HepG2 (cell line): ENCODE data around the gene PRSS33. TPM values are rescaled to one million over a fixed set of nuclear protein-coding genes. Genes with fewer than 3 reads are reported as not detected.

Experiments
- ELK4 ChIP-seq: sonication (generic); formaldehyde crosslinking; IDR thresholded peaks from 2 replicates; pipeline ENCODE4 v1.9.0; 2021; ENCODE audit warnings: missing genetic modification reagents, borderline replicate concordance
- FOXA1 ChIP-seq, 2 experiments: fragments of 450-650 bp in 1 of 2; sonication (generic) in 1 of 2; formaldehyde crosslinking in 1 of 2; IDR thresholded peaks; 2 replicates each; pipeline versions ENCODE4 v1.4.0 to v1.6.1; 2016 to 2020; ENCODE audit warnings: missing genetic modification reagents in 1 of 2
- FOXO1 ChIP-seq: sonication (generic); formaldehyde crosslinking; IDR thresholded peaks from 2 replicates; pipeline ENCODE4 v1.4.0; 2020; ENCODE audit warnings: missing genetic modification reagents
- IKZF4 ChIP-seq: sonication (generic); formaldehyde crosslinking; IDR thresholded peaks from 2 replicates; pipeline ENCODE4 v1.5.1; 2020; ENCODE audit warnings: borderline replicate concordance, mild to moderate bottlenecking, low read depth, missing genetic modification reagents; ENCODE audit errors: not compliant biosample characterization
- KAT2B ChIP-seq: fragments of 150-350 bp; IDR thresholded peaks from 2 replicates; pipeline ENCODE4 v1.6.1; 2014; ENCODE audit warnings: low read depth, low read length, borderline replicate concordance
- MLX ChIP-seq: IDR thresholded peaks from 2 replicates; pipeline ENCODE4 v1.6.1; 2016
- NFKB2 ChIP-seq: sonication (generic); formaldehyde crosslinking; IDR thresholded peaks from 2 replicates; pipeline ENCODE4 v1.4.0; 2020; ENCODE audit warnings: missing genetic modification reagents, borderline replicate concordance
- POGK ChIP-seq: sonication (generic); formaldehyde crosslinking; conservative IDR thresholded peaks from 2 replicates; pipeline ENCODE4 v1.8.0; 2022; ENCODE audit warnings: mild to moderate bottlenecking, moderate library complexity, missing genetic modification reagents
- RBM39 ChIP-seq: fragments of 200-400 bp; formaldehyde crosslinking; IDR thresholded peaks from one replicate; pipeline ENCODE4 v1.6.1; 2018; ENCODE audit warnings: antibody characterized with exemption, mild to moderate bottlenecking, low read depth, low read length; ENCODE audit not compliant: poor library complexity, severe bottlenecking
- SIX1 ChIP-seq: sonication (generic); formaldehyde crosslinking; IDR thresholded peaks from 2 replicates; pipeline ENCODE4 v1.4.0; 2020; ENCODE audit warnings: missing genetic modification reagents, borderline replicate concordance
- SIX4 ChIP-seq: sonication (generic); formaldehyde crosslinking; IDR thresholded peaks from 2 replicates; pipeline ENCODE4 v1.4.0; 2020; ENCODE audit warnings: missing genetic modification reagents
- SYNCRIP ChIP-seq: fragments of 200-400 bp; formaldehyde crosslinking; IDR thresholded peaks from 2 replicates; pipeline ENCODE4 v1.6.1; 2018; ENCODE audit warnings: mild to moderate bottlenecking, low read depth, low read length; ENCODE audit not compliant: insufficient read depth
- TRIM24 ChIP-seq: sonication (generic); formaldehyde crosslinking; IDR thresholded peaks from 2 replicates; pipeline ENCODE4 v1.8.0; 2022; ENCODE audit warnings: mild to moderate bottlenecking, missing genetic modification reagents
- YEATS2 ChIP-seq: sonication (generic); formaldehyde crosslinking; IDR thresholded peaks from 2 replicates; pipeline ENCODE4 v1.4.0; 2020; ENCODE audit warnings: missing genetic modification reagents, borderline replicate concordance
- ZFP37 ChIP-seq: sonication (generic); formaldehyde crosslinking; IDR thresholded peaks from 2 replicates; pipeline ENCODE4 v1.4.0; 2020; ENCODE audit warnings: missing genetic modification reagents, borderline replicate concordance
- ZFX ChIP-seq: sonication (generic); formaldehyde crosslinking; IDR thresholded peaks from 2 replicates; pipeline ENCODE4 v1.4.0; 2020; ENCODE audit warnings: mild to moderate bottlenecking, low read depth, missing genetic modification reagents, moderate library complexity
- ZMAT3 ChIP-seq: sonication (generic); formaldehyde crosslinking; conservative IDR thresholded peaks from 2 replicates; pipeline ENCODE4 v1.7.0; 2021; ENCODE audit warnings: missing genetic modification reagents
- ZMYM4 ChIP-seq: sonication (generic); formaldehyde crosslinking; IDR thresholded peaks from 2 replicates; pipeline ENCODE4 v1.8.1; 2023; ENCODE audit warnings: mild to moderate bottlenecking, missing genetic modification reagents
- ZNF24 ChIP-seq: fragments of 450-650 bp; IDR thresholded peaks from 2 replicates; pipeline ENCODE4 v1.6.1; 2017; ENCODE audit warnings: antibody characterized with exemption, mild to moderate bottlenecking
- ZNF432 ChIP-seq: sonication (generic); formaldehyde crosslinking; IDR thresholded peaks from 2 replicates; pipeline ENCODE4 v1.5.0; 2020; ENCODE audit warnings: missing genetic modification reagents, mild to moderate bottlenecking, borderline replicate concordance
- polyA plus RNA-seq, 8 experiments: library from polyadenylated mRNA; depleted of rRNA in 3 of 8; stranded (reverse) in 7 of 8; unstranded in 1 of 8; fragments of >200 nt; fragmentation: Illumina TruSeq in 4 of 8; extraction: Trizol in 4 of 8; gene quantifications; 2 replicates each; pipeline versions ENCODE4 v1.2.1 to v1.2.3, GENCODE V29; 2011 to 2016; ENCODE audit warnings: low read depth in 4 of 8, missing spikeins in 1 of 8, mixed read lengths in 1 of 8; ENCODE audit not compliant: insufficient read depth in 1 of 8
- total RNA-seq, 5 experiments: library from RNA; depleted of rRNA; stranded (reverse); fragments of >200 nt; fragmentation: Illumina TruSeq; extraction: Trizol; gene quantifications; 2 replicates each; pipeline ENCODE4 v1.2.3, GENCODE V29; 2016; ENCODE audit warnings: low read depth in 1 of 5
- TF ChIP-seq, protein P1 (sequence below): sonication (generic); formaldehyde crosslinking; IDR thresholded peaks from 2 replicates; pipeline ENCODE4 v1.5.1; 2020; ENCODE audit warnings: missing genetic modification reagents, mild to moderate bottlenecking, borderline replicate concordance
- TF ChIP-seq, protein P2 (sequence below): sonication (generic); formaldehyde crosslinking; IDR thresholded peaks from 2 replicates; pipeline ENCODE4 v1.4.0; 2020; ENCODE audit warnings: missing genetic modification reagents, borderline replicate concordance

Gene PRSS33
- total and polyA plus RNA-seq, 2 of the 13 experiments (the other 11 are each of a cell fraction or from before 2014, with no cell fraction given), result not detected

- TF ChIP-seq, protein P1, sequence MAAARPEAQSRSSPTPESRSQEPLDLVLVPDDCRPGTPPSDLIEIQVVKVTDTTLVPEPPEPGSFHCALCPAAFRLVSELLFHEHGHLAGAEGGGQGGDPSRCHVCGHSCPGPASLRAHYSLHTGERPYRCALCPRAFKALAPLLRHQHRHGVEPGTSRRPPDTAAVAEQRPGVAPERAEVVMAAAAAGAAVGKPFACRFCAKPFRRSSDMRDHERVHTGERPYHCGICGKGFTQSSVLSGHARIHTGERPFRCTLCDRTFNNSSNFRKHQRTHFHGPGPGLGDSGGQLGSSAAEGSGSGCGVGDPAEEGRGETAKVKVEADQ, result 0 out of 2 replicates have a peak, but pooled peaks have one; percentile 70
- TF ChIP-seq IKZF4 (CRISPR knock-in tag) (peak; percentile 64), SYNCRIP (no peak), FOXO1 (CRISPR knock-in tag) (0 out of 2 replicates have a peak, but pooled peaks have one; percentile 20), ZNF24 (no peak), ZNF432 (no peak), NFKB2 (CRISPR knock-in tag) (peak; percentile 64; the same call in 1 of the 2 replicates), ZFX (peak; percentile 72), ELK4 (no peak), TRIM24 (no peak), RBM39 (peak; percentile 78), POGK (CRISPR knock-in tag) (0 out of 2 replicates have a peak, but pooled peaks have one; percentile 43), KAT2B (no peak), SIX1 (no peak), ZMYM4 (CRISPR knock-in tag) (peak; percentile 39; the same call in 1 of the 2 replicates), SIX4 (CRISPR knock-in tag) (no peak), FOXA1 (IDR thresholded peaks at IDR 0.05) (no peak), FOXA1 (CRISPR knock-in tag; IDR thresholded peaks at IDR 0.05) (no peak), MLX (CRISPR knock-in tag) (no peak), ZFP37 (CRISPR knock-in tag) (0 out of 2 replicates have a peak, but pooled peaks have one; percentile 62), YEATS2 (peak; percentile 82), ZMAT3 (CRISPR knock-in tag) (peak; percentile 73; the same call in 1 of the 2 replicates)
- TF ChIP-seq, protein P2, sequence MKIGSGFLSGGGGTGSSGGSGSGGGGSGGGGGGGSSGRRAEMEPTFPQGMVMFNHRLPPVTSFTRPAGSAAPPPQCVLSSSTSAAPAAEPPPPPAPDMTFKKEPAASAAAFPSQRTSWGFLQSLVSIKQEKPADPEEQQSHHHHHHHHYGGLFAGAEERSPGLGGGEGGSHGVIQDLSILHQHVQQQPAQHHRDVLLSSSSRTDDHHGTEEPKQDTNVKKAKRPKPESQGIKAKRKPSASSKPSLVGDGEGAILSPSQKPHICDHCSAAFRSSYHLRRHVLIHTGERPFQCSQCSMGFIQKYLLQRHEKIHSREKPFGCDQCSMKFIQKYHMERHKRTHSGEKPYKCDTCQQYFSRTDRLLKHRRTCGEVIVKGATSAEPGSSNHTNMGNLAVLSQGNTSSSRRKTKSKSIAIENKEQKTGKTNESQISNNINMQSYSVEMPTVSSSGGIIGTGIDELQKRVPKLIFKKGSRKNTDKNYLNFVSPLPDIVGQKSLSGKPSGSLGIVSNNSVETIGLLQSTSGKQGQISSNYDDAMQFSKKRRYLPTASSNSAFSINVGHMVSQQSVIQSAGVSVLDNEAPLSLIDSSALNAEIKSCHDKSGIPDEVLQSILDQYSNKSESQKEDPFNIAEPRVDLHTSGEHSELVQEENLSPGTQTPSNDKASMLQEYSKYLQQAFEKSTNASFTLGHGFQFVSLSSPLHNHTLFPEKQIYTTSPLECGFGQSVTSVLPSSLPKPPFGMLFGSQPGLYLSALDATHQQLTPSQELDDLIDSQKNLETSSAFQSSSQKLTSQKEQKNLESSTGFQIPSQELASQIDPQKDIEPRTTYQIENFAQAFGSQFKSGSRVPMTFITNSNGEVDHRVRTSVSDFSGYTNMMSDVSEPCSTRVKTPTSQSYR (CRISPR knock-in tag), result peak; percentile 80
Measured at GRCh38 chr16:2777231-2777902, 10.0 kb downstream of the PRSS33 start, which contains the start of gene ELOB (continued).
